Epithelial cell of proximal tubule (primary cell): ENCODE measurements around the gene CERS1. TPM values are rescaled to one million over a fixed set of nuclear protein-coding genes. Genes with fewer than 3 reads are reported as not detected.
A peak's percentile ranks its signal among the peaks of the same experiment; 100 is the strongest.

Source experiments
- DNase-seq: peaks from one replicate; pipeline ENCODE4 v3.0.0-alpha.2; 2011; ENCODE audit warnings: low read depth
- H3K4me3 ChIP-seq: 2 replicates; pipeline ENCODE4 v1.5.1; 2011; ENCODE audit warnings: low read depth, mild to moderate bottlenecking, low read length
- total RNA-seq: library from RNA; depleted of rRNA; stranded (reverse); fragments of >200 nt; gene quantifications from 2 replicates; pipeline ENCODE4 v1.2.3, GENCODE V29; 2015
- TF ChIP-seq, protein P1 (sequence below): conservative IDR thresholded peaks from 2 replicates; pipeline ENCODE4 v1.5.1; 2012; ENCODE audit warnings: low read depth, mild to moderate bottlenecking, low read length

CERS1 gene
- total RNA-seq, 1 donor from 2014 or later, result 2.0 TPM

DNA sequence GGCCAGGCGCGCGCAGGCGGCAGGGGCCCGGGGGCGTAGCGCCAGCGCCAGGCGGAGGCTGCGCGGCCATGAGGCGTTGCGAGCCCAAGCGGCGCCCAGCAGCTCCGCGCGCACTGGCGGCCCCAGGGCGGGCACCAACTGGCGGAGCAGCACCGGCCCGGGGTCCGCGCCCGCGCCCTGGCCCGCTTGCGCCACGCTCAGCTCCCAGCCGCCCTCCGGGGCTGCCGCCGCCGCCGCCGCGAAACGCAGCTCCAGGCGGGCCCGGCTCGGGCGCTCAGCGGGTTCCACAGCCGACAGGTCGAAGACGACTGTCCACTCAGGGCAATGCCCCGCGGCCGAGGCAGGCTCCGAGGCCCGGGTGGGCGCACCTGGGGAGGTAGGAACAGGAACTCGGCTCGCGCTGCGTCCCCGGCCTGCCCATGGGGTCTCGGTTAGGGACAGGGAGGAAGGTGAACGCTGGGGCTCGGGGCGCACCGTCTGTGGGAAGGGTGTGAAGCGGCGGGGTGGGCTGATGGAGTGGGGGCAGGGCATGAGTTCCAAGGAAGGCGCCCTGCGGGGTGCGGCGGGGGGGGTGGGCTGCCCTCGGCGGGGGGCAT, 26.8 kb downstream of the CERS1 start:
- TF ChIP-seq, protein P1, sequence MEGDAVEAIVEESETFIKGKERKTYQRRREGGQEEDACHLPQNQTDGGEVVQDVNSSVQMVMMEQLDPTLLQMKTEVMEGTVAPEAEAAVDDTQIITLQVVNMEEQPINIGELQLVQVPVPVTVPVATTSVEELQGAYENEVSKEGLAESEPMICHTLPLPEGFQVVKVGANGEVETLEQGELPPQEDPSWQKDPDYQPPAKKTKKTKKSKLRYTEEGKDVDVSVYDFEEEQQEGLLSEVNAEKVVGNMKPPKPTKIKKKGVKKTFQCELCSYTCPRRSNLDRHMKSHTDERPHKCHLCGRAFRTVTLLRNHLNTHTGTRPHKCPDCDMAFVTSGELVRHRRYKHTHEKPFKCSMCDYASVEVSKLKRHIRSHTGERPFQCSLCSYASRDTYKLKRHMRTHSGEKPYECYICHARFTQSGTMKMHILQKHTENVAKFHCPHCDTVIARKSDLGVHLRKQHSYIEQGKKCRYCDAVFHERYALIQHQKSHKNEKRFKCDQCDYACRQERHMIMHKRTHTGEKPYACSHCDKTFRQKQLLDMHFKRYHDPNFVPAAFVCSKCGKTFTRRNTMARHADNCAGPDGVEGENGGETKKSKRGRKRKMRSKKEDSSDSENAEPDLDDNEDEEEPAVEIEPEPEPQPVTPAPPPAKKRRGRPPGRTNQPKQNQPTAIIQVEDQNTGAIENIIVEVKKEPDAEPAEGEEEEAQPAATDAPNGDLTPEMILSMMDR, result no peak
- no peak for DNase-seq
- no peak overlapping the region for H3K4me3 ChIP-seq

DNA sequence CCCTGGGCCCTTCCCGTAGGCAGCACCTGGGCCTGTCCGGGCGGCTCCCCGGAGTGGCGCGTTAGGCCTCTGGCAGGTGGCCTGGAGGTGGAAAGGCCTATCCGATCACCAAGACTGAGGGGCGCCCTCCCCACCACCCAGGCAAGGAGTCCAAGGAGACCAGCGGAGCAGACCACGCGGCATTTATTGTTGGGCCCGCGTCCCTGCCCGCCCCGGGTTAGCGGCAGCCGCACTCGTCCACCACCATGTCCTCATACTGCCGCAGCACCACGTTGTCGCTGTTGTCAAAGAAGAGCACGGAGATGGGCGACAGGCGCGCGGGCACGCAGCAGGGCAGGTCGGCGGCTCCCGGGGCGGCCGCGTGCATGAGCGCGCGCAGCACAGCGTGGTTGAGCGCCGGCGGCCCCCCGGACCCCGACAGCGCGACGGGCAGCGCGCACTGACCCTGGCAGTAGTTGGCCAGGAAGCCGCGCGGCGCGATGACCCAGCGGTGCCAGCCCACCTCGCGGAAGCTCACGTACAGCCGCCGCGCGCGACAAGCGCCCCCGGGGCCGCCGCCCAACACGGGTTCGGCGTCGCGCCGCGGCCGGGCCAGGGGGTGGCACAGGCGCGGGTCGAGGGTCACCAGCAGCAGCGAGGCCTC, 27.5 kb downstream of the CERS1 start:
- no peak overlapping the region for H3K4me3 ChIP-seq
- TF ChIP-seq, protein P1, result no peak
- DNase-seq, result no peak

DNA sequence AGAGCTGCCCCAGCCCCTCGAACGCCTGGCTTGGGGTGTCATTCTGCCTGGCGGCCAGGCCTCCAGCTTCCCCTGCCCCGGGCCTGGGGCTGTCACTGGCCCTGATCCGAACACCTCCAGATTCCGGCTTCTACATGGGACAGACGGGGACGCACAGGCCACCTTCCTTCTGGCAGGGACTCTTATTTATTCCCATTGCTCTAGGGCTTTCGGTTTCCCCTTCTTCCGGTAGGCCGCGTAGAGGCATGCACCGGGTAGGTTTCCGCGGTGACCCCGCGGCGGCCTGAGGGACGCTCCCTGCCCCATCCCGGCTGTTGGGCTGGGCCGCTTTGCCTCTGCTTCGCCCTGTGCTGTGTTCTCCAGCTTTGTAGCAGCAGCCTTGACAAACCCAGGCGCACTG, 28.2 kb downstream of the CERS1 start:
- DNase-seq, result no peak
- H3K4me3 ChIP-seq, result no peak overlapping the region
- TF ChIP-seq, protein P1, result no peak

DNA sequence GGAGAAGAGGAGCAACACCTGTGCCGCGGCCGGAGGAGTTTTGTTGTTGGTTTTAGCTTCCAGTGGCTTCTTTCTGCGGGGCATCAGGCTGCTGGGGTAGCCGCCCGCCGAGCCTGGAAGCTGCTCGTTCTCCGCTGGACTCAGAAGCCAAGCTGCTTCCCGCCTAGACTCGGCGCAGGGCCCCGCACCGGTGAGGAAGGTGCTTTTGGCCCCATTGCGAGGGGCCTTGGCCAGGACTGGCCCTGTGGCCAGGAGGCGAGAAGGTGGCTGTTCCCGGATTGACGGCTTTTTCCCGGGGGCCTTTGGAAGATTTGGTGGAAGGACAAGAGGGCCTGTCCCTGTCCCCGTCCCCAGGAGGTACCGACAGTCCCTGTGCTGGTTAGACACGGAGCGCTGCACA, 28.8 kb downstream of the CERS1 start:
- no peak overlapping the region for H3K4me3 ChIP-seq
- no peak for DNase-seq
- TF ChIP-seq, protein P1, result no peak

DNA sequence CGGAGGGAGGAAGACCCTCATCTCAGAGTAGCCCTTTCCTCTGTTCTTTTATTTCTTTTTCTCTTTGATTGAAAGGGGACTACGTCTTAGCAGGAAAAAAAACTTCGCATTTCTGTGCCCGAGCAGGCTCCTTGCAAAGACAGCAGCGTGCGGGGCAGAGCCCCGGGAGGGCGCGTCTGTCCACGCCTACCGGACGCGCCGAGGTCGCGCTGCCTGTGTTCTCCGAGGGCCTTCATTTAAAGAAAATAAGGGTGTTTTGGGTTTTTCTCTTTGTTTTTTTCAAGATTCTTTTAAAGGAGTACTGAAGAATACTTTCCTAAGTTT, 29.2 kb downstream of the CERS1 start:
- H3K4me3 ChIP-seq, result no peak overlapping the region
- no peak for DNase-seq
- TF ChIP-seq, protein P1, result no peak

DNA sequence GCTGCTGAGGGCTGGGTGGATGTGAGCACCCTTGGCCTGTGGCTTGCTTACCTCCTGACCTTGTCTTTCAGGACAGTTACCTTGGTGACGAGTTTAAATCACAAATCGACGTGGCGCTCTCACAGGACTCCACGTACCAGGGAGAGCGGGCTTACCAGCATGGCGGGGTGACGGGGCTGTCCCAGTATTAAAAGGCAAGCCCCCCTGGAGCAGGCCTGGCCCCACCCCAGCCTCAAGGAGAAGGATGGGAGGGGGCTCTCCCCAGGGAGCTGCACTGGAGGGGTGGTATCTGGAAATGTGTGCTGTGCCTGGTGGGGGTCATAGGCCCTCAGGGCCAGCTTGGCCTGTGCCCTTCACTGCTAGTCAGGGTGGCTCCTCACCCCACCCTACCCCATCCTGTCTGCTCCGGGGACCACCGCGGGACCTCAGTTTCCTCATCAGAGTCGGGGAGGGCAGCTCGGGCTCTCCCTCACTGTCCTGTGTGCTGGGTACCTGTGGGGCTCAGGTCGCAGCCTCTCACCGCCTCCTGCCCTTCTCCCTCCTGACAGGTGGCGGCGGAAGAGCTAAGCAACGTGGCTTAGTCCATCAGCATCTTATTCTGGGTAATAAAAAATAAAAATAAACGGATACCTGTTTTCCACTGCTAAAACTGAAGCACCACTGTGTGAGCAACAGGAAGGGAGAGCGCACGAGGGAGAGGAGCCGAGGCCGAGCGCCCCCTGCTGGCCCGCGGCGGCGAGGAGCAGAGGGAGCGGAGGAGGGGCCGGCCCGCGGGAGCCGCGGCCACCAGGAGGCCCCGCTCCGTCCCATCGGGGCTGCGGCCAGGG, 29.8 kb downstream of the CERS1 start:
- no peak overlapping the region for H3K4me3 ChIP-seq
- no peak for DNase-seq
- TF ChIP-seq, protein P1, result peak; percentile 98
